H1 (cell line): Measurements from ENCODE around the gene S100A14.

Experiments used
- CTCF ChIP-seq, 3 experiments: IDR thresholded peaks; 1 replicate in 2 of 3; 2 replicates in 1 of 3; pipeline versions ENCODE4 v1.5.1 to v1.6.1; 2011; ENCODE audit warnings: low read length in 3 of 3, mild to moderate bottlenecking in 3 of 3, inconsistent platforms in 2 of 3, low read depth in 1 of 3, moderate library complexity in 1 of 3; ENCODE audit not compliant: insufficient read depth in 1 of 3; ENCODE audit errors: control extremely low read depth in 1 of 3
- EP300 ChIP-seq, 2 experiments: IDR thresholded peaks; 1 replicate in 1 of 2; 2 replicates in 1 of 2; pipeline ENCODE4 v1.6.1; 2011 to 2012; ENCODE audit warnings: low read depth in 2 of 2, low read length in 2 of 2, mild to moderate bottlenecking in 2 of 2, borderline replicate concordance in 1 of 2, inconsistent platforms in 1 of 2, moderate library complexity in 1 of 2
- EZH2 ChIP-seq: fragments of 200-600 bp; sonication (generic); IDR thresholded peaks from 2 replicates; pipeline ENCODE4 v1.7.1; 2012; ENCODE audit warnings: low read depth, mild to moderate bottlenecking, moderate library complexity, low read length, inconsistent platforms; ENCODE audit not compliant: severe bottlenecking
- HDAC6 ChIP-seq: IDR thresholded peaks from one replicate; pipeline ENCODE4 v1.7.1; 2012; ENCODE audit warnings: low read depth, mild to moderate bottlenecking, inconsistent platforms, low read length, moderate library complexity
- MAFK ChIP-seq: IDR thresholded peaks from 2 replicates; pipeline ENCODE4 v1.6.1; 2012; ENCODE audit warnings: low read depth, mild to moderate bottlenecking, improper control_type of control experiment, low read length
- POLR2A ChIP-seq, 2 experiments: IDR thresholded peaks; 1 replicate in 1 of 2; 2 replicates in 1 of 2; pipeline ENCODE4 v1.6.1; 2011; ENCODE audit warnings: low read depth in 2 of 2, low read length in 2 of 2, mild to moderate bottlenecking in 2 of 2; ENCODE audit errors: control extremely low read depth in 1 of 2
- RFX5 ChIP-seq: IDR thresholded peaks from 2 replicates; pipeline ENCODE4 v1.6.1; 2011; ENCODE audit warnings: low read depth, low read length, improper control_type of control experiment, borderline replicate concordance
- SRF ChIP-seq: IDR thresholded peaks from 2 replicates; pipeline ENCODE4 v1.6.1; 2011; ENCODE audit warnings: mild to moderate bottlenecking, low read depth, low read length, moderate library complexity

GRCh38 chr1:153608089-153608682 lies 7.9 kb downstream of the S100A14 start:
- no peak for TF ChIP-seq RFX5
- no peak for TF ChIP-seq HDAC6
- no peak for TF ChIP-seq SRF
- no peak for TF ChIP-seq MAFK
- TF ChIP-seq POLR2A (IDR thresholded peaks at IDR 0.05; ENCODE audit: control extremely low read depth in 1 of 2, low read depth in 2 of 2, low read length in 2 of 2), result no peak
- no peak for TF ChIP-seq CTCF (IDR thresholded peaks at IDR 0.05; ENCODE audit: control extremely low read depth in 1 of 3, insufficient read depth in 1 of 3, low read depth in 1 of 3, low read length in 3 of 3)
- no peak for TF ChIP-seq EP300 (IDR thresholded peaks at IDR 0.05; ENCODE audit: borderline replicate concordance in 1 of 2, low read depth in 2 of 2, low read length in 2 of 2)
- TF ChIP-seq EZH2, result no peak
